ENCODE measurements around the gene SLC1A2.

The SLC1A2 gene

DNA sequence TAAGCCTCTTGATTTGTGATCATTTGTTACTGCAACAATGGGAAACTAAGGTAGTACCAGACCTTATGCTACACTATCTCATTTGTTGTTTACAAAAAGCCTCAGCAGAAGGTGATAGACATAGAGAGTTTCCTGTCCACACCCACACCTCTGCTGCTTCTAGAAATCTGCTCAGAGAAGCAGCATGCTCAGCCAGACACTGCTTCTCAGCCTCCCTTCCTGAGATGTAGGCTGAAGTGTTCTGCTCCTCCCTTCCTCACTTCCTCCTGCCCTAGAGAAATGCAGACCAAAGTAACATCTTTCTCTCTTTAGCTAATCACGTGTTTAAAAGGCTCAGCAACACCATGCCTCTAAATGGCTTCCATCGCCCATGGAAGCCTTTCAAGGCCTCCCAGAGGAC, 88.4 kb downstream of the SLC1A2 start:
- TF ChIP-seq, protein P1, sequence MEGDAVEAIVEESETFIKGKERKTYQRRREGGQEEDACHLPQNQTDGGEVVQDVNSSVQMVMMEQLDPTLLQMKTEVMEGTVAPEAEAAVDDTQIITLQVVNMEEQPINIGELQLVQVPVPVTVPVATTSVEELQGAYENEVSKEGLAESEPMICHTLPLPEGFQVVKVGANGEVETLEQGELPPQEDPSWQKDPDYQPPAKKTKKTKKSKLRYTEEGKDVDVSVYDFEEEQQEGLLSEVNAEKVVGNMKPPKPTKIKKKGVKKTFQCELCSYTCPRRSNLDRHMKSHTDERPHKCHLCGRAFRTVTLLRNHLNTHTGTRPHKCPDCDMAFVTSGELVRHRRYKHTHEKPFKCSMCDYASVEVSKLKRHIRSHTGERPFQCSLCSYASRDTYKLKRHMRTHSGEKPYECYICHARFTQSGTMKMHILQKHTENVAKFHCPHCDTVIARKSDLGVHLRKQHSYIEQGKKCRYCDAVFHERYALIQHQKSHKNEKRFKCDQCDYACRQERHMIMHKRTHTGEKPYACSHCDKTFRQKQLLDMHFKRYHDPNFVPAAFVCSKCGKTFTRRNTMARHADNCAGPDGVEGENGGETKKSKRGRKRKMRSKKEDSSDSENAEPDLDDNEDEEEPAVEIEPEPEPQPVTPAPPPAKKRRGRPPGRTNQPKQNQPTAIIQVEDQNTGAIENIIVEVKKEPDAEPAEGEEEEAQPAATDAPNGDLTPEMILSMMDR (conservative IDR thresholded peaks at IDR 0.05; ENCODE audit: low read depth, low read length): no peak
- no peak overlapping the region for H3K4me3 ChIP-seq (ENCODE audit: low read length)
- DNase-seq (ENCODE audit: low read depth): no peak

DNA sequence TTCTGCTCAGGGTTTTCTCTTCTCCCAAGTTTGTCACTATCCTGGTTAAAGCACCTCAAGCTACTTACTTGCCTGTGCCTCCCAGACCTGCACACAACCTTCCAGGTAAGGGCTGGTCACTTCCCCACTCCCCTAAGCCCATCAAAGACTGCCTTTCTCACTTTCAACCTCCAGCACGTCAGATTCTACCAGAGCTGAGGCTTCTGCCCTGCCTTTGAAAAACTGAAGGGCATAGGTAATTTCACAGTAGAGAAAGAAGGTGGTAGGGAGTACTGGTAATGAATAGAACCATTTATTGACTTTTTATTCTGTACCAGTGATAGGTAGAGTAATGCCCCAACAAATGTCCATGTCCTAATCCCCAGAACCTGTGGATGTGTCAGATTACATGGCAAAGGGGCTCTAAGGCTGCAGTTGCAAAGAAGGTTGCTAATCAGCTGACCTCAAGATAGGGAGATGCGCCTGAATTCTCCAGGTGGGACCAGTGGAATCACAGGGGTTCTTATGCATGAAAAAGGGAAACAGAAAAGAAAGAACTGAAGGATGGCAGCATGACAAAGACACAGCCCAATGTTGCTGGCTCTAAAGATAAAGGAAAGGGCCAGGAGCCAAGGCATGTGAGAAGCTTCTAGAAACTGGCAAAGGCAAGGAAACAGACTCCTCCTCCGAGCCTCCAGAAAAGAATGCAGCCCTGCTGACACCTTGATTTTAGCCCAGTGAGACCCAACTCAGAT, 89.0 kb downstream of the SLC1A2 start:
- no peak for DNase-seq (ENCODE audit: low read depth)
- TF ChIP-seq, protein P1 (conservative IDR thresholded peaks at IDR 0.05; ENCODE audit: low read depth, low read length): no peak

DNA sequence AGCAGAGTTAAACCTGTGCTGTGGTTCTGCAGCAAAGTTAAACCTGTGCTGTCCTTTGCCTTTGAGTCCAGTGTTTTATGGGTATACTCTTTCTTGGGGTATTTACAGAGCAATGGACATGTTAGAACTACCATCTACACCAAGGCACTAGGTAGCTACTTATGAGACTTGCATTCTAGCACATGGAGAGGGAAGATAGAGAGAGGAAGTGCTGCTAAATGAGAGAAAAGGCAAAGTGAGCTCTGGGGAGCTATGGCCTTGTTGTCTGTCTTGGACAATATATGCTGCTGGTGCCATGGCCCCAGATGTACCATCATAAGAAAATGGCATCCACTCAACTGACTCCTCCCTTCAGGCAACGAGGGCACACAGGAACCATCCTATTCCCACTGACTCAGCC, 91.5 kb downstream of the SLC1A2 start:
- TF ChIP-seq, protein P1 (conservative IDR thresholded peaks at IDR 0.05; ENCODE audit: low read depth, low read length): no peak
- H3K4me3 ChIP-seq (ENCODE audit: low read length): no peak overlapping the region
- no peak for DNase-seq (ENCODE audit: low read depth)

More for the DNA sequence above, 89.0 kb downstream of the SLC1A2 start:
- H3K4me3 ChIP-seq (ENCODE audit: low read length): no peak overlapping the region

DNA sequence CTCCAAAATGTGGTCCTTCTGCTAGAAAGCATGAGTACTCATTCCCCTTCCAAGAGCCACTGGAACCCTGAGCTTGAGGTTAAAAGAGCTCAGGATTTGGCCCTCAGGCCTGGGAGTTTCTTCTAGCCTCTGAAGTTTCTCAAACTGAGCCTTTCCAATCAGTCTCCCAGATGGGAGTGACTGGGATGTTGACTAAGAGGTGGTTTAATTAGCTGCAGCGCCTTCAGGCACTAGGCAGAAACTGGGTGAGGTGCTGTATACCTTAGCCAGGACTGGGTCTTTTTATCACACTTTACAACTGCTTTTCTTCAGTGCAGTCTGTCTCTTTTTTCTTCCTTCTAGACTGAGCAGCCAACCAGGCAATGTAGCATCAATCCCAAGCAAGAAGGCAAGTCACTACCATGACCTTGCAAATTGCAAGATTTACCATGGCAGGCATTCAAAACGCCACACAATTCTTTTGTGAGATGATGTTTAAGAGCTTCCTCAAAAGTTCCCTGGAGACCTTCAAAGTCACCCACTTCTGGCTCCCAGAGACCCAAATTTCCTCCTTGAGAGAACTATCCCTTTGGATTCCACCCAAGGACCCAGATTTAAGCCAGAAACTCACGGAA, 93.0 kb downstream of the SLC1A2 start:
- TF ChIP-seq, protein P1 (conservative IDR thresholded peaks at IDR 0.05; ENCODE audit: low read depth, low read length): no peak
- no peak for DNase-seq (ENCODE audit: low read depth)
- H3K4me3 ChIP-seq (ENCODE audit: low read length): no peak overlapping the region

DNA sequence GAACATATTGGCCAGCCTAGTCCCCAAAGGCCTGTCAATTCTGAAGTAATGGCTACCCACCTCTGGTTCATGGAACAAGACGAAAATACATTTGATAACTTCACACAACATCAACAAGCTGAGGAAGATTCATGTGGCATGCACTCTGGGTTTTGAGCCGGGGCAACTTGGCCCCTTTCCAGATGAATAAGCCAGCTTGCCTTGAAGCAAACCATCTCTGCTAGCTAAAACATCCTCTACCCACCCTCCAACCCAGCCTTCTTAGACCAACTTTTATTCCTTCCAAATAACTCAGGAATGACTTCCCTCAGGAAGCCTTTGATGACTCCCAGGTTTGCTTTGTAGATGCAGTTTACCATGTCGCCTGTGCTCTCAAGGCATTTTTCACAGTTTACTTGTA, 94.4 kb downstream of the SLC1A2 start:
- no peak for DNase-seq (ENCODE audit: low read depth)
- TF ChIP-seq, protein P1 (conservative IDR thresholded peaks at IDR 0.05; ENCODE audit: low read depth, low read length): no peak
- no peak overlapping the region for H3K4me3 ChIP-seq (ENCODE audit: low read length)

DNA sequence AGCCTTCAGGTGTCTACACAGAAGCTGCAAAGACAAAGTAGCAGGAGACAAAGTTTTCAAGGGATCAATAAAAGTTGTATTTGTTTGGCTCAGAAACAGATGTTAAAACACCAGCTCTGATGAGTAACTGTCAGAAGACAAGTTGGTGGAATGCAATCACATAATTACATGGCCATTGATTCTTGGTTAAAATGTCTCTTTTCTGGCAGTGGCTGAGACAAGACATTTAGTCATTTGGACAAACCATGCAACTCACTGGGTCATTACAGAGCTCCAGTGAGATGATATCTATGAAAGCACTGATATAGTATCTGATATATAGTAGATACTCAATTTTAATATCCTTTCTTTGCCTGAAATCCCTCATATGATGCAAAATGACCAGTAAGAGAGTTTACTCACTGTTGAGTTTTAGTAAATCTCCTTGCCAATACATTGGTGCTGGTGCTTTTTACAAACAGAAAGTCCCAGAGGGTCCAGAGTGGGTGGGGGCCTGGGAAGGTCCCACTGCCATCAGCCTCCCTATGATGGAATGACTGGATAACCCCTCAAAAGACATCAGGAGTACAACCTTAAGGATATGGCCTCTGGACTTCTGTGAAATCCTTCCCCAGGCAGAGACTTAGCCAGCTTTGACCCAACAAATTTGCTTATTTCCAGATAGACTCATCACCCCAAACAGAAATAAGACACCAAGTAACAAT, 95.0 kb downstream of the SLC1A2 start:
- H3K4me3 ChIP-seq (ENCODE audit: low read length): no peak overlapping the region
- DNase-seq (ENCODE audit: low read depth): no peak
- TF ChIP-seq, protein P1 (conservative IDR thresholded peaks at IDR 0.05; ENCODE audit: low read depth, low read length): no peak
